ENCODE data around the gene DPH6. TPM values are rescaled to one million over a fixed set of nuclear protein-coding genes. Genes with fewer than 3 reads are reported as not detected.

Gene DPH6
- total RNA-seq, 2 donors from 2014 or later: 29.8 to 35.6 TPM

DNA sequence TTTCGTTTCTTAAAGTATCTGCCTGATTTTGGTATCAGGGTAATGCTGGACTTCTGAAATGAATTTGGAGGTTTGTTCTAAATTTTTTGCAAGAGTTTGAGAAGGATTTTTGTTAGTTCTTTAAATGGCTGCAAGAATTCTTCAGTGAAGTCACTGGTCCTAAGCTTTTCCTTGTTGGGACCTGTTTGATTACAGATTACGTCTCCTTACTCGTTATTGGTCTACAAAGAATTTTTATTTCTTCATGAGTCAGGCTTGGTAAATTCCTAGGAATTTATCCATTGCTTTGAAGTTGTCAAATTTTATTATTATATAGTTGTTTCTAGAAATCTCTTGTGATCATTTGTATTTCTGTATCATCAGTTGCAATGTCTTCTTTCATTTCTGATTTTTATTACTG, 196.0 kb downstream of the DPH6 start:
- no peak overlapping the region for H3K4me3 ChIP-seq (ENCODE audit: low read length)
- Mint-ChIP-seq H3K36me3 (ENCODE audit: low read depth) (no peaks in the 10 kb centered on the region), H3K27me3 (ENCODE audit: insufficient read depth) (no peaks in the 10 kb centered on the region), H3K27ac (no peak overlapping the region), H3K9me3 (peaks cover 17% of the 10 kb centered on the region), H3K4me1 (no peaks in the 10 kb centered on the region), H3K4me3 (no peak overlapping the region)
- TF ChIP-seq, protein P1, sequence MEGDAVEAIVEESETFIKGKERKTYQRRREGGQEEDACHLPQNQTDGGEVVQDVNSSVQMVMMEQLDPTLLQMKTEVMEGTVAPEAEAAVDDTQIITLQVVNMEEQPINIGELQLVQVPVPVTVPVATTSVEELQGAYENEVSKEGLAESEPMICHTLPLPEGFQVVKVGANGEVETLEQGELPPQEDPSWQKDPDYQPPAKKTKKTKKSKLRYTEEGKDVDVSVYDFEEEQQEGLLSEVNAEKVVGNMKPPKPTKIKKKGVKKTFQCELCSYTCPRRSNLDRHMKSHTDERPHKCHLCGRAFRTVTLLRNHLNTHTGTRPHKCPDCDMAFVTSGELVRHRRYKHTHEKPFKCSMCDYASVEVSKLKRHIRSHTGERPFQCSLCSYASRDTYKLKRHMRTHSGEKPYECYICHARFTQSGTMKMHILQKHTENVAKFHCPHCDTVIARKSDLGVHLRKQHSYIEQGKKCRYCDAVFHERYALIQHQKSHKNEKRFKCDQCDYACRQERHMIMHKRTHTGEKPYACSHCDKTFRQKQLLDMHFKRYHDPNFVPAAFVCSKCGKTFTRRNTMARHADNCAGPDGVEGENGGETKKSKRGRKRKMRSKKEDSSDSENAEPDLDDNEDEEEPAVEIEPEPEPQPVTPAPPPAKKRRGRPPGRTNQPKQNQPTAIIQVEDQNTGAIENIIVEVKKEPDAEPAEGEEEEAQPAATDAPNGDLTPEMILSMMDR (conservative IDR thresholded peaks at IDR 0.05): no peak
- H3K36me3 ChIP-seq (ENCODE audit: control insufficient read depth, insufficient read depth, low read length): no peaks in the 10 kb centered on the region
- no peaks in the 10 kb centered on the region for H3K9me3 ChIP-seq (ENCODE audit: control insufficient read depth, low read length)
- no peak overlapping the region for H3K27ac ChIP-seq (ENCODE audit: low read depth, low read length)
- no peaks in the 10 kb centered on the region for H3K4me1 ChIP-seq (ENCODE audit: control insufficient read depth, insufficient read depth, low read length)
- 97% methylated on average over 3 of the region's 3 CpGs; no CpG with 5 or more reads in 1 of the 2 experiments for WGBS, 2 experiments (ENCODE audit: insufficient coverage in 1 of 2, insufficient read length in 1 of 2)
- DNase-seq: no peak
- no peaks in the 10 kb centered on the region for H3K27me3 ChIP-seq (ENCODE audit: control insufficient read depth, insufficient read depth, low read length, poor library complexity, severe bottlenecking)
- H3K9ac ChIP-seq (ENCODE audit: extremely low read depth, low read length, poor library complexity, severe bottlenecking): no peak overlapping the region

DNA sequence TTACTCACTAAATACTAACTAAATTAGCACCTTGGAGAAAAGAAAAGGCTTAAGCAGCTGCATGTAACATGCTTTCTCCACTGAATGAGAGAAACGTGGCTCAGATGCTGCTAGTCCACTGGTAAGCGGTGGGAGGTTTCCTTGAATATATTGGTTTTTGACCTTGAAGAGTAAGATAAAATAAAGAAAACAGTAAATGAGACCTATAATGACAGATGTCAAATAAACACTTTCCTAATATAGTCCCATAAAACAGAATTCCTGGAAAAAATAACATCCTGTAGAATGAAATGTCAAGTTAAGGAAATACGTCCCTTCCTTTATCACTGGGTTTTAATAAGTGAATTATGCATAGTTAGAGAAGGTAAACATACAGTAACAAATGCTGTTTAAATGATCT, 215.0 kb downstream of the DPH6 start:
- Histone ChIP-seq H3K27ac (ENCODE audit: low read depth, low read length) (no peak overlapping the region), H3K9ac (ENCODE audit: extremely low read depth, low read length, poor library complexity, severe bottlenecking) (no peak overlapping the region), H3K9me3 (ENCODE audit: control insufficient read depth, low read length) (no peaks in the 10 kb centered on the region), H3K4me3 (ENCODE audit: low read length) (no peak overlapping the region), H3K27me3 (ENCODE audit: control insufficient read depth, insufficient read depth, low read length, poor library complexity, severe bottlenecking) (no peaks in the 10 kb centered on the region), H3K36me3 (ENCODE audit: control insufficient read depth, insufficient read depth, low read length) (no peaks in the 10 kb centered on the region), H3K4me1 (ENCODE audit: control insufficient read depth, insufficient read depth, low read length) (no peaks in the 10 kb centered on the region)
- TF ChIP-seq, protein P1 (conservative IDR thresholded peaks at IDR 0.05): no peak
- H3K36me3 Mint-ChIP-seq (ENCODE audit: low read depth): no peaks in the 10 kb centered on the region
- DNase-seq: no peak
- 95% methylated on average over 3 of the region's 3 CpGs; no CpG with 5 or more reads in 1 of the 2 experiments for WGBS, 2 experiments (ENCODE audit: insufficient coverage in 1 of 2, insufficient read length in 1 of 2)
- no peak overlapping the region for H3K27ac Mint-ChIP-seq
- H3K9me3 Mint-ChIP-seq: no peaks in the 10 kb centered on the region
- H3K4me1 Mint-ChIP-seq: no peaks in the 10 kb centered on the region
- H3K27me3 Mint-ChIP-seq (ENCODE audit: insufficient read depth): no peaks in the 10 kb centered on the region
- H3K4me3 Mint-ChIP-seq: no peak overlapping the region

DNA sequence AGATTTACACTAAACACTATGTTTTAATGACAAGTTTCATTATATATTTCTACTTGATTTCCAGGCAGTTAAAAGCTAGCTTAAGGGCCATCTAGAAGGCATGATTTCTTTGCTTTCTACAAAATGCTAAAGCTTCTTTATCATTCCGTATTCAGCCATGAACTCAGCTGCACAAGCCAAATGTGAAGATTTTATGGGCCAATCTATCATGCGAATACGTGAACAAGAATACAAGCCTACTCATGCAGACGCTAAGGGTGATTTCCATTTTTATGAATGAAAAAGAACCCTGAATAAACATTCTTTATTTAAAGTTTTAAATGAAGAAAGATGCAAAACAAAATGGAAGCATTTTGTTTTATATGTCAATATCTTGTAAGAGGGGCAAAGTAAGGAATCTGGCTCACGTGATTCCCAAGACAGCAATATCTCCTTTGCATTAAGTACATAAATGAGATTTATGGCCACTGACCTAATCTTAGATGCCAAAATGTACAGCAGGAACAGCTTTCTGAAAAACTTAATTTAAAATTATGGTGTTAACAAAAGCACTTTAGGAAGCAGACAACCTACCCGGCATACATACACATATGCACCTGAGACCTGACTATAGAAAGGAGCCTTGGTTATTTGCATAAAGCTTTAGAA, 215.8 kb downstream of the DPH6 start:
- no peaks in the 10 kb centered on the region for H3K9me3 Mint-ChIP-seq
- H3K36me3 Mint-ChIP-seq (ENCODE audit: low read depth): no peaks in the 10 kb centered on the region
- TF ChIP-seq, protein P1 (conservative IDR thresholded peaks at IDR 0.05): no peak
- no peaks in the 10 kb centered on the region for H3K4me1 Mint-ChIP-seq
- Histone ChIP-seq H3K27ac (ENCODE audit: low read depth, low read length) (no peak overlapping the region), H3K4me3 (ENCODE audit: low read length) (no peak overlapping the region), H3K27me3 (ENCODE audit: control insufficient read depth, insufficient read depth, low read length, poor library complexity, severe bottlenecking) (no peaks in the 10 kb centered on the region), H3K9ac (ENCODE audit: extremely low read depth, low read length, poor library complexity, severe bottlenecking) (no peak overlapping the region), H3K36me3 (ENCODE audit: control insufficient read depth, insufficient read depth, low read length) (no peaks in the 10 kb centered on the region), H3K4me1 (ENCODE audit: control insufficient read depth, insufficient read depth, low read length) (no peaks in the 10 kb centered on the region), H3K9me3 (ENCODE audit: control insufficient read depth, low read length) (no peaks in the 10 kb centered on the region)
- H3K27me3 Mint-ChIP-seq (ENCODE audit: insufficient read depth): no peaks in the 10 kb centered on the region
- DNase-seq: no peak
- 92 to 100% methylated on average over 4 to 6 of the region's 6 CpGs for WGBS, 2 experiments (ENCODE audit: insufficient coverage in 1 of 2, insufficient read length in 1 of 2)
- no peak overlapping the region for H3K27ac Mint-ChIP-seq
- no peak overlapping the region for H3K4me3 Mint-ChIP-seq
